K562 treated with DMSO at 1 percent for 48 hours (cell line): ENCODE data around the gene ACTN2. TPM values are rescaled to one million over a fixed set of nuclear protein-coding genes. Genes with fewer than 3 reads are reported as not detected.

Source experiments
- total RNA-seq: library from RNA; unstranded; fragments of 300-600 nt; gene quantifications from 2 replicates; pipeline ENCODE4 v1.2.3, GENCODE V29; 2022; ENCODE audit warnings: low replicate concordance; ENCODE audit errors: extremely low read depth

ACTN2 gene
- total RNA-seq: not detected in 2 replicates

GRCh38 chr1:236685917-236686814 lies at the start of gene ACTN2:
TSS of gene ACTN2 (plus strand) at chr1:236686499. CDS start at chr1:236686674, 175 bp downstream.

GRCh38 chr1:236795035-236795756 lies 108.9 kb downstream of the ACTN2 start, which contains the start of gene MTR:
TSS of gene MTR (plus strand) at chr1:236795292. CDS start at chr1:236795704, 412 bp downstream.

Other genes starting within 250 kb of the ACTN2 start
- gene LGALS8, start 162.5 kb upstream of the ACTN2 start, total RNA-seq: not detected in 2 replicates
- gene HEATR1, start 82.0 kb upstream of the ACTN2 start, total RNA-seq: 40.8 TPM in 1 of 2 replicates, not detected in the other
- not detected in 2 replicates for gene MTR, start 108.8 kb downstream of the ACTN2 start, total RNA-seq